Naive B cell (primary cell): ENCODE results near the gene FBXO21. TPM values are rescaled to one million over a fixed set of nuclear protein-coding genes. Genes with fewer than 3 reads are reported as not detected.

Experiments used
- ATAC-seq, 2 donors: fragments of 150-1000 bp; cut with Tn5 transposase; 2 replicates each; pipeline ENCODE4 v1.10.0; 2021; ENCODE audit warnings: low read depth in 2 of 2, mild to moderate bottlenecking in 2 of 2, moderate library complexity in 2 of 2
- DNase-seq: peaks from one replicate; pipeline ENCODE4 v3.0.0; 2022
- H3K27ac Mint-ChIP-seq, 6 donors: one replicate each; pipeline ENCODE4 v1.8.0; 2020 to 2022; ENCODE audit warnings: mild to moderate bottlenecking in 6 of 6, mixed read lengths in 6 of 6, moderate library complexity in 5 of 6, inconsistent platforms in 2 of 6
- H3K27me3 Mint-ChIP-seq, 3 donors: one replicate each; pipeline ENCODE4 v1.8.0; 2021 to 2022; ENCODE audit warnings: mixed read lengths in 3 of 3, mild to moderate bottlenecking in 1 of 3
- H3K36me3 Mint-ChIP-seq, 2 donors: one replicate each; pipeline ENCODE4 v1.8.0; 2020 to 2022; ENCODE audit warnings: mixed read lengths in 2 of 2, inconsistent platforms in 1 of 2, mild to moderate bottlenecking in 1 of 2
- H3K4me1 Mint-ChIP-seq, 3 donors: one replicate each; pipeline ENCODE4 v1.8.0; 2020 to 2022; ENCODE audit warnings: mixed read lengths in 3 of 3, inconsistent platforms in 1 of 3, mild to moderate bottlenecking in 1 of 3, moderate library complexity in 1 of 3
- H3K4me3 Mint-ChIP-seq, 8 donors: one replicate each; pipeline ENCODE4 v1.8.0; 2020 to 2022; ENCODE audit warnings: mild to moderate bottlenecking in 8 of 8, mixed read lengths in 8 of 8, moderate library complexity in 8 of 8, inconsistent platforms in 2 of 8
- H3K9me3 Mint-ChIP-seq, 7 donors: one replicate each; pipeline ENCODE4 v1.8.0; 2020 to 2022; ENCODE audit warnings: mixed read lengths in 7 of 7, mild to moderate bottlenecking in 5 of 7, inconsistent platforms in 2 of 7, moderate library complexity in 1 of 7
- polyA plus RNA-seq, 6 donors: library from polyadenylated mRNA; unstranded; fragments of 300-500 nt; fragmentation: Illumina TruSeq; gene quantifications; one replicate each; pipeline ENCODE4 v1.2.3, GENCODE V29; 2021; ENCODE audit warnings: low read depth in 6 of 6

FBXO21 gene
- polyA plus RNA-seq, 6 donors from 2014 or later, result 46.0 to 61.5 (median 49.6) TPM

GRCh38 chr12:117171499-117172162 is 18.6 kb downstream of the FBXO21 start:
- Mint-ChIP-seq H3K36me3 (peaks cover 17 to 21% of the 10 kb centered on the region in 2 donors), H3K27me3 (no peaks in the 10 kb centered on the region), H3K9me3 (no peaks in the 10 kb centered on the region), H3K4me3 (no peak overlapping the region), H3K4me1 (peaks cover 3 to 6% (median 5%) of the 10 kb centered on the region in 3 donors), H3K27ac (no peak overlapping the region)
- DNase-seq, result no peak
- ATAC-seq, result no peak

DNA sequence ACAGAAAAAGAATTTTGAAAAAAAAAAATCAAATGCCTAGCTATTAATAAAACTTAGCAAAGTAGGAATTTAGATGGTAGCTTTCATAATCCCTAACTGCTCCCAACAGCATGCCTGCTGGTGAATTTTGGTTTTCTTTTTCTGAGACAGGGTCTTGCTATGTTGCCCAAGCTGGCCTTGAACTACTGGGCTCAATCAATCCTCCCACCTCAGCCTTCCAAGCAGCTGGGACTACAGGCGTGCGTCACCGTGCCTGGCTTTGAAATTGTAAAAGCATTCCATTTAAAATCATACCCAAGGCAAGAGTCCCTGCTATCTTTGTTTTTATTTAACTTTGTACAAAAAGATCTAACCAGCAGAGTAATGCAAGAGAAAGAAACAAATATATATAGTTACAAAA is 20.7 kb downstream of the FBXO21 start:
- Mint-ChIP-seq H3K4me3 (no peak overlapping the region), H3K36me3 (peaks cover 10 to 18% of the 10 kb centered on the region in 2 donors), H3K27ac (peak overlapping the region in 3 of 6 donors; percentile 30 to 56 (median 42)), H3K4me1 (no peaks in the 10 kb centered on the region), H3K9me3 (no peaks in the 10 kb centered on the region), H3K27me3 (no peaks in the 10 kb centered on the region)
- ATAC-seq (no peak), DNase-seq (no peak)

DNA sequence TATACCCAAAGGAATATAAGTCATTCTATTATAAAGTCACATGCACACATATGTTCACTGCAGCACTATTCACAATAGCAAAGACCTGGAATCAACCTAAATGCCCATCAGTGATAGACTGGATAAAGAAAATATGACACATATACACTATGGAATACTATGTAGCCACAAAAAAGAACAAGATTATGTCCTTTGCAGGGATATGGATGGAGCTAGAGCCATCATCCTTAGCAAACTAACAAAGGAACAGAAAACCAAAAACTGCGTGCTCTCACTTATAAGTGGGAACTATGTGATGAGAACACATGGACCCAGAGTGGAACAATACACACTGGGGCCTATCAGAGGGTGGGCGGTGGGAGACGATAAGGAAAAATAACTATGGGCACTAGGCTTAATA is 21.3 kb downstream of the FBXO21 start:
- Mint-ChIP-seq H3K4me3 (no peak overlapping the region), H3K27ac (peak overlapping the region in 1 of 6 donors; percentile 19), H3K27me3 (no peaks in the 10 kb centered on the region), H3K36me3 (peaks cover 10 to 13% of the 10 kb centered on the region in 2 donors), H3K4me1 (no peaks in the 10 kb centered on the region), H3K9me3 (no peaks in the 10 kb centered on the region)
- DNase-seq (no peak), ATAC-seq (no peak)

- ATAC-seq, result no peak
- no peaks in the 10 kb centered on the region for H3K27me3 Mint-ChIP-seq
- no peak for DNase-seq
- H3K36me3 Mint-ChIP-seq, result peaks cover 11 to 13% of the 10 kb centered on the region in 2 donors
- H3K4me3 Mint-ChIP-seq, result no peak overlapping the region
- no peaks in the 10 kb centered on the region for H3K4me1 Mint-ChIP-seq
- H3K27ac Mint-ChIP-seq, result peak overlapping the region in 1 of 6 donors; percentile 56
- no peaks in the 10 kb centered on the region for H3K9me3 Mint-ChIP-seq
Observed at GRCh38 chr12:117167769-117168168, 22.5 kb downstream of the FBXO21 start.

GRCh38 chr12:117166107-117166506 is 24.2 kb downstream of the FBXO21 start:
- H3K9me3 Mint-ChIP-seq, result no peaks in the 10 kb centered on the region
- H3K27ac Mint-ChIP-seq, result no peak overlapping the region
- no peak for DNase-seq
- no peak for ATAC-seq
- no peak overlapping the region for H3K4me3 Mint-ChIP-seq
- H3K36me3 Mint-ChIP-seq, result peaks cover 13 to 28% of the 10 kb centered on the region in 2 donors
- peaks cover 0 to 4% (median 0%) of the 10 kb centered on the region in 3 donors for H3K4me1 Mint-ChIP-seq
- H3K27me3 Mint-ChIP-seq, result no peaks in the 10 kb centered on the region

DNA sequence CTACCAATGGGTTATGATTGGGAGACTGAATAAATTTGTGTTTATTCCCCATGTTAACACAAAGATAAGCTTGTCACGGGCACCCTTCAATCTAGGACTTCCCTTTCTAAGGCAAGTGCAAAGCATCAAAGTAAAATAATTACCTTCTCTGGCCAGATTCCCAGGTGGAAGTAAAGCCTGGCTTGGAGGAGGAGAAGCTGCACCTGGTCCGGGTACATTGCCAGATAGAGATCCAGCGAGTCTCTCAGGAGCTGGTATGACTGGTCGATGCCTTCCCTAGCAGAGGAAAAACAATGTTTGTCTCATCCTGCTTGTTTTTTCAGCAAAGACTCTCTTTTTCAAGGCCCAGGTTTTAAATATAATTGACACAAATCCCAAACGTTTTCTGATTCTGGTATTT is 24.9 kb downstream of the FBXO21 start:
- no peak overlapping the region for H3K27ac Mint-ChIP-seq
- H3K27me3 Mint-ChIP-seq, result no peaks in the 10 kb centered on the region
- H3K9me3 Mint-ChIP-seq, result no peaks in the 10 kb centered on the region
- no peak overlapping the region for H3K4me3 Mint-ChIP-seq
- no peak for DNase-seq
- peaks cover 21 to 36% of the 10 kb centered on the region in 2 donors for H3K36me3 Mint-ChIP-seq
- ATAC-seq, result no peak
- H3K4me1 Mint-ChIP-seq, result peaks cover 0 to 4% (median 2%) of the 10 kb centered on the region in 3 donors

- H3K36me3 Mint-ChIP-seq, result peaks cover 35 to 52% of the 10 kb centered on the region in 2 donors
- peaks cover 0 to 4% (median 3%) of the 10 kb centered on the region in 3 donors for H3K4me1 Mint-ChIP-seq
- peak overlapping the region in 1 of 6 donors; percentile 53 for H3K27ac Mint-ChIP-seq
- DNase-seq, result no peak
- H3K9me3 Mint-ChIP-seq, result no peaks in the 10 kb centered on the region
- H3K27me3 Mint-ChIP-seq, result no peaks in the 10 kb centered on the region
- ATAC-seq, result no peak
- no peak overlapping the region for H3K4me3 Mint-ChIP-seq
Observed at GRCh38 chr12:117162633-117163032, 27.6 kb downstream of the FBXO21 start.

GRCh38 chr12:117162167-117162539 is 28.1 kb downstream of the FBXO21 start:
- H3K4me3 Mint-ChIP-seq, result no peak overlapping the region
- H3K27me3 Mint-ChIP-seq, result no peaks in the 10 kb centered on the region
- ATAC-seq (no peak), DNase-seq (no peak)
- no peaks in the 10 kb centered on the region for H3K9me3 Mint-ChIP-seq
- H3K36me3 Mint-ChIP-seq, result peaks cover 39 to 54% of the 10 kb centered on the region in 2 donors
- H3K4me1 Mint-ChIP-seq, result peaks cover 0 to 4% (median 3%) of the 10 kb centered on the region in 3 donors
- H3K27ac Mint-ChIP-seq, result peak overlapping the region in 3 of 6 donors; percentile 13 to 53 (median 34)

GRCh38 chr12:117161460-117162166 is 28.7 kb downstream of the FBXO21 start:
- Mint-ChIP-seq H3K36me3 (peaks cover 37 to 51% of the 10 kb centered on the region in 2 donors), H3K9me3 (no peaks in the 10 kb centered on the region), H3K27ac (peak overlapping the region in 5 of 6 donors; percentile 13 to 84 (median 41)), H3K4me1 (peaks cover 0 to 4% (median 3%) of the 10 kb centered on the region in 3 donors), H3K4me3 (no peak overlapping the region), H3K27me3 (no peaks in the 10 kb centered on the region)
- DNase-seq, result no peak
- no peak for ATAC-seq

DNA sequence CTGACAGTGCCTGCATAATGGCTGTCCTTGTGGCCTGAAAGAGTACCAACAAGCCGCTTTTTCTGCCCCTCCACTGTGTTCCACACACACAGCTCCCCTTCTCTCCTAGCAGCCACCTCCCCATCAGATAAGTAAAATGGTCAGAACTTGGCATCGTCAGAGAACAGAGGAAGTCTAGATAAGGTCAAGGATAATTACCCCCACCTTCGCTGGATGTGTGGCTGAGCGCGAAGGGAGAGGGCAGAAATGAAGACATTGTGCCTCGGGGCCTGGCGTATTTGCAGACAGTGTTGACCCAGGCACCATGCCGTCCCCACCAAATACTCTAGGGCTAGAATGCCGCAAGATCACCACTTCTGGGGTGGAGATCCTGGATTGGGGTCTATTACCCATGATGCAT is 30.6 kb downstream of the FBXO21 start:
- Mint-ChIP-seq H3K27ac (peak overlapping the region in 1 of 6 donors; percentile 38), H3K4me1 (peaks cover 0 to 4% (median 3%) of the 10 kb centered on the region in 3 donors), H3K4me3 (peak overlapping the region in 1 of 8 donors; percentile 25), H3K27me3 (no peaks in the 10 kb centered on the region), H3K9me3 (no peaks in the 10 kb centered on the region), H3K36me3 (peaks cover 37 to 57% of the 10 kb centered on the region in 2 donors)
- ATAC-seq, result no peak
- DNase-seq, result no peak

DNA sequence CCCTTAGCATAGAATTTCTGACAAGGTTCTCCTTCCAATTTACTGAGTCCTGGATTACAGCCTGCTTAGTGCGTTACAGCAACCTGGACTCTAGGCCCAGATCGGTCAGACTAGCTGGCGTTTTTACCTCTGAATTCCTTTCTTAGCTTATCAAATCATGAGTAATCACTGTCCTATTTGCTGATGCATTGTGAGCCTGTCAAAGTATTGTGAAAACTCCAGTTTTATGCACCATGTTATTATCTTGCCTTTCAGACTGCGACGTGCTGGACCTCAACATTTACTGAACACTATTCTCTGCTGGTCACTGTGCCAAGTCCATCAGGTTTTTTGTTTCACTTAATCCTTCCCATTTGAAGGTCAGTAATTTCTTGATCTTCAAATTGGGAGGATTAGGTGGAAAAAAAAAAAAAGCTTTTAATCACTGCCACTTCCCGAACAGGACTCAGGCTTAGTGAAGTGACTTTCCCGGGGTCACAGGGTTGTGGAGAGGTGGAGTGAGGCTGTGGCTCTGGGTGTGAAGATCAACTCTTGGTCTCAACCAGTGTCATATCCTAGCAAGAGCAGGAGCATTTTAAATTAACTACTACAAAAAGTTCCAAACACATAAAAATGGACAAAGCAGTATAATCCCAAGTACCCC is 31.2 kb downstream of the FBXO21 start:
- no peak for ATAC-seq
- DNase-seq, result no peak
- Mint-ChIP-seq H3K4me3 (no peak overlapping the region), H3K4me1 (peaks cover 0 to 4% (median 3%) of the 10 kb centered on the region in 3 donors), H3K36me3 (peaks cover 37 to 57% of the 10 kb centered on the region in 2 donors), H3K9me3 (no peaks in the 10 kb centered on the region), H3K27ac (peak overlapping the region in 2 of 6 donors; percentile 38 to 43), H3K27me3 (no peaks in the 10 kb centered on the region)

- Mint-ChIP-seq H3K4me1 (peaks cover 0 to 4% (median 3%) of the 10 kb centered on the region in 3 donors), H3K9me3 (no peaks in the 10 kb centered on the region), H3K27me3 (no peaks in the 10 kb centered on the region), H3K27ac (peak overlapping the region in 1 of 6 donors; percentile 20), H3K36me3 (peaks cover 37 to 64% of the 10 kb centered on the region in 2 donors), H3K4me3 (no peak overlapping the region)
- ATAC-seq (no peak), DNase-seq (no peak)
Observed at GRCh38 chr12:117158096-117158495, 32.2 kb downstream of the FBXO21 start.

- ATAC-seq (peak; percentile 71 to 76), DNase-seq (peak; percentile 31)
- H3K4me1 Mint-ChIP-seq, result peaks cover 6 to 8% (median 8%) of the 10 kb centered on the region in 3 donors
- H3K9me3 Mint-ChIP-seq, result no peaks in the 10 kb centered on the region
- peaks cover 31 to 51% of the 10 kb centered on the region in 2 donors for H3K36me3 Mint-ChIP-seq
- peak overlapping the region in 1 of 6 donors; percentile 20 for H3K27ac Mint-ChIP-seq
- no peaks in the 10 kb centered on the region for H3K27me3 Mint-ChIP-seq
- H3K4me3 Mint-ChIP-seq, result no peak overlapping the region
Observed at GRCh38 chr12:117155278-117156060, 34.8 kb downstream of the FBXO21 start.
